DND-41 (cell line): ENCODE data around the gene REN.

Source experiments
- CTCF ChIP-seq: IDR thresholded peaks from 2 replicates; pipeline ENCODE4 v1.5.1; 2012; ENCODE audit warnings: borderline replicate concordance, low read length, moderate library complexity, mild to moderate bottlenecking; ENCODE audit not compliant: poor library complexity, severe bottlenecking; ENCODE audit errors: extremely low read depth
- EZH2 ChIP-seq: IDR thresholded peaks from 3 replicates; pipeline ENCODE4 v1.6.1; 2012; ENCODE audit warnings: borderline replicate concordance, low read depth, mild to moderate bottlenecking, moderate library complexity, low read length, inconsistent platforms; ENCODE audit not compliant: severe bottlenecking

GRCh38 chr1:204141131-204141530 lies 25.0 kb downstream of the REN start:
- TF ChIP-seq EZH2 (no peak), CTCF (no peak)
